ENCODE measurements around the gene TRIM2.

Gene TRIM2

DNA sequence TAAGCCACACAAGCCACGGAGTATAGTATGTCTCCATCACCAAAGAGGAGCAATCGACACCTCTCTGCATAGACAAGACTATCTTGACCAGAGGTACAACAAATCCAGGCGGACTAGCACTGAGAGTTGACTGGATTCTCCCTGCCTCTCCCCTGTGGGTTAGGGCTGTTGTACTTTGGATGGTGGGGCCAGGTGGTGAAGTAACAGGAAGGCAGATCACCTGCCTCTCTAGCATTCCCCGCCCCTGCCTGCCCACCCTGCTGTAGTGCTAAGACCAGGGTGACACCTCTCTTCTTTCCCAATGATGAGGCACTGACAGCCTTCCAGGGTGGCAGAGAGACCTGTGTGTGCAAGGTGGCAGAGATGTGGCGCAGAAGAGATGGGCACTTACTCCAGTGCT is 47.5 kb upstream of the TRIM2 start:
- no peak for TF ChIP-seq CTCF (IDR thresholded peaks at IDR 0.05; ENCODE audit: low read length)
- no peak for TF ChIP-seq EZH2phosphoT487 (IDR thresholded peaks at IDR 0.05; ENCODE audit: low read length)
- TF ChIP-seq EZH2 (optimal IDR thresholded peaks at IDR 0.05; ENCODE audit: low read depth, low read length), result no peak
- no peaks in the 10 kb centered on the region for H3K79me2 ChIP-seq (ENCODE audit: low read length)
- H3K4me2 ChIP-seq (ENCODE audit: low read depth, low read length), result no peak overlapping the region
- no peak for DNase-seq
- H3K9ac ChIP-seq (ENCODE audit: low read length), result no peak overlapping the region
- H4K20me1 ChIP-seq (ENCODE audit: insufficient read depth, low read length), result no peaks in the 10 kb centered on the region
- H3K4me1 ChIP-seq (ENCODE audit: low read length), result no peaks in the 10 kb centered on the region
- no peaks in the 10 kb centered on the region for H3F3A ChIP-seq (ENCODE audit: insufficient read depth, low read length)
- no peak overlapping the region for H3K4me3 ChIP-seq (ENCODE audit: low read length)
- H2AFZ ChIP-seq (ENCODE audit: low read length), result no peak overlapping the region
- H3K27me3 ChIP-seq (replicated peaks; ENCODE audit: insufficient read depth, low read length), result 0 out of 2 replicates have a peak, but pooled peaks cover 6% of the 10 kb centered on the region
- no peak overlapping the region for H3K27ac ChIP-seq (ENCODE audit: low read length)
- H3K9me3 ChIP-seq (replicated peaks; ENCODE audit: insufficient read depth, low read length), result no peaks in the 10 kb centered on the region
- no peaks in the 10 kb centered on the region for H3K36me3 ChIP-seq (replicated peaks; ENCODE audit: insufficient read depth, low read length)
- H3K9me2 ChIP-seq (replicated peaks; ENCODE audit: insufficient read depth, low read length), result no peaks in the 10 kb centered on the region

GRCh38 chr4:153159016-153159415 is 45.2 kb upstream of the TRIM2 start:
- Histone ChIP-seq H3K9me3 (replicated peaks; ENCODE audit: insufficient read depth, low read length) (no peaks in the 10 kb centered on the region), H3K9ac (ENCODE audit: low read length) (no peak overlapping the region), H3K36me3 (replicated peaks; ENCODE audit: insufficient read depth, low read length) (no peaks in the 10 kb centered on the region), H3K4me2 (ENCODE audit: low read depth, low read length) (no peak overlapping the region), H3K4me3 (ENCODE audit: low read length) (no peak overlapping the region), H3K27ac (ENCODE audit: low read length) (no peak overlapping the region), H3K79me2 (ENCODE audit: low read length) (no peaks in the 10 kb centered on the region), H3K4me1 (ENCODE audit: low read length) (no peaks in the 10 kb centered on the region), H3F3A (ENCODE audit: insufficient read depth, low read length) (no peaks in the 10 kb centered on the region), H4K20me1 (ENCODE audit: insufficient read depth, low read length) (no peaks in the 10 kb centered on the region), H3K9me2 (replicated peaks; ENCODE audit: insufficient read depth, low read length) (no peaks in the 10 kb centered on the region), H3K27me3 (replicated peaks; ENCODE audit: insufficient read depth, low read length) (0 out of 2 replicates have a peak, but pooled peaks cover 1% of the 10 kb centered on the region), H2AFZ (ENCODE audit: low read length) (no peak overlapping the region)
- TF ChIP-seq EZH2phosphoT487 (IDR thresholded peaks at IDR 0.05; ENCODE audit: low read length) (no peak), CTCF (IDR thresholded peaks at IDR 0.05; ENCODE audit: low read length) (peak; percentile 16; the same call in 1 of the 2 replicates)
- DNase-seq, result no peak

DNA sequence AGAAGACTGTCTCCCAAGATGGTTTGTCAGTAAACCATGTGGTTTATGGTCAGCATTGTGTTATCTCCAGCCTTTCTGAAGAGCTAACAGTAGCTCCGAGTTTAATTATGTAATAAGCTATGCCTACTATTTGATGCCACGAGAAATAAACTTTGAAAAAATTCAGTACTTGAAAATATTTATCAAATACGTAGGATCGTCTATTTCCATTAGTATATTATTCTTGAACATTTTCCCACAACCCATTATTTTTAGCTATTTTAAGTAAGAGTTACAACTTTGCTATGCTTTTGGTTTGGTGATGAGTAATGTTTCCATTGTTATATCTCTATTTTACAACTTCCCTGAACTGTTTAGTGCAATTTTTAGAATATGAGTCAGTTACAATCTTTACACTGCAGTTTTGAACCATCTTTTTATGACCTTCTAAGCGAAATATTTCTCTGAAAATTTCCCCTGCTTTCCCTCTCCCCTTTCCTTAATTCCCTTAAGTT is 44.5 kb upstream of the TRIM2 start:
- H3K79me2 ChIP-seq (ENCODE audit: low read length), result no peaks in the 10 kb centered on the region
- H3K4me1 ChIP-seq (ENCODE audit: low read length), result no peaks in the 10 kb centered on the region
- no peaks in the 10 kb centered on the region for H4K20me1 ChIP-seq (ENCODE audit: insufficient read depth, low read length)
- no peak for TF ChIP-seq EZH2 (optimal IDR thresholded peaks at IDR 0.05; ENCODE audit: low read depth, low read length)
- no peak for TF ChIP-seq EZH2phosphoT487 (IDR thresholded peaks at IDR 0.05; ENCODE audit: low read length)
- TF ChIP-seq CTCF (IDR thresholded peaks at IDR 0.05; ENCODE audit: low read length), result no peak
- H3K27ac ChIP-seq (ENCODE audit: low read length), result no peak overlapping the region
- H3K4me2 ChIP-seq (ENCODE audit: low read depth, low read length), result no peak overlapping the region
- H2AFZ ChIP-seq (ENCODE audit: low read length), result no peak overlapping the region
- H3K9ac ChIP-seq (ENCODE audit: low read length), result no peak overlapping the region
- DNase-seq, result no peak
- no peaks in the 10 kb centered on the region for H3F3A ChIP-seq (ENCODE audit: insufficient read depth, low read length)
- H3K4me3 ChIP-seq (ENCODE audit: low read length), result no peak overlapping the region
- H3K27me3 ChIP-seq (replicated peaks; ENCODE audit: insufficient read depth, low read length), result no peaks in the 10 kb centered on the region
- no peaks in the 10 kb centered on the region for H3K9me3 ChIP-seq (replicated peaks; ENCODE audit: insufficient read depth, low read length)
- no peaks in the 10 kb centered on the region for H3K36me3 ChIP-seq (replicated peaks; ENCODE audit: insufficient read depth, low read length)
- no peaks in the 10 kb centered on the region for H3K9me2 ChIP-seq (replicated peaks; ENCODE audit: insufficient read depth, low read length)
